H1 (cell line): Measurements from ENCODE around the gene IFNGR1. TPM values are rescaled to one million over a fixed set of nuclear protein-coding genes. Genes with fewer than 3 reads are reported as not detected.

Experiments
- HDAC6 ChIP-seq: IDR thresholded peaks from one replicate; pipeline ENCODE4 v1.7.1; 2012; ENCODE audit warnings: low read depth, mild to moderate bottlenecking, inconsistent platforms, low read length, moderate library complexity
- NANOG ChIP-seq: IDR thresholded peaks from 2 replicates; pipeline ENCODE4 v1.6.1; 2011; ENCODE audit warnings: low read length, low read depth, mild to moderate bottlenecking, inconsistent platforms; ENCODE audit not compliant: insufficient read depth, poor library complexity, severe bottlenecking
- SAP30 ChIP-seq: fragments of 300-600 bp; sonication (generic); IDR thresholded peaks from 2 replicates; pipeline ENCODE4 v1.7.1; 2012; ENCODE audit warnings: low read length, moderate library complexity, mild to moderate bottlenecking, inconsistent platforms; ENCODE audit not compliant: insufficient read depth, insufficient replicate concordance
- polyA plus RNA-seq, 7 experiments: library from polyadenylated mRNA; depleted of rRNA in 3 of 7; stranded (reverse) in 5 of 7; unstranded in 2 of 7; fragments of >200 nt in 5 of 7; fragments of 200-250 nt in 2 of 7; gene quantifications; 1 replicate in 5 of 7; 2 replicates in 1 of 7; 4 replicates in 1 of 7; pipeline versions ENCODE4 v1.2.1 to v1.2.3, GENCODE V29; 2011 to 2013; ENCODE audit warnings: missing spikeins in 2 of 7, mixed read lengths in 2 of 7
- total RNA-seq: library from RNA; stranded (reverse); fragmentation: NEBNext Ultra II Directional; extraction: Animal tissue kit (Norgen Biotek cat#: 25700); gene quantifications from 2 replicates; pipeline ENCODE4 v1.2.1, GENCODE V29; 2021

The IFNGR1 gene
- total and polyA plus RNA-seq, 2 of the 8 experiments (the other 6 are each of a cell fraction or from before 2014, with no cell fraction given) = 9.7 to 20.9 TPM

GRCh38 chr6:137160763-137161162, 58.4 kb downstream of the IFNGR1 start (continued):
- TF ChIP-seq SAP30 (no peak), HDAC6 (no peak), NANOG (no peak)
